Amniotic epithelial cell (primary cell): Measurements from ENCODE around the gene ZNF705A.
"Not testable (repeated sequence)": the region's sequence is repeated elsewhere in the genome, so short reads cannot be mapped to it uniquely, and the experiment has no call there.

Experiments used
- DNase-seq: peaks from one replicate; pipeline ENCODE4 v3.0.0-alpha.2; 2010; ENCODE audit warnings: low read depth

The ZNF705A gene

GRCh38 chr12:8156845-8157244 lies at the start of gene ZNF705A:
ZNF705A (plus strand) TSS chr12:8157015; CDS start chr12:8172626, 15,611 bp downstream.
- peak; percentile 57 for DNase-seq

- DNase-seq = peak; percentile 65
These were observed 47.9 kb upstream of the ZNF705A start for GRCh38 chr12:8108808-8109398.

- not testable (repeated sequence) for DNase-seq
These were observed 43.7 kb upstream of the ZNF705A start for GRCh38 chr12:8113117-8113516.

GRCh38 chr12:8120072-8120713 lies 36.6 kb upstream of the ZNF705A start:
- no peak for DNase-seq

DNA sequence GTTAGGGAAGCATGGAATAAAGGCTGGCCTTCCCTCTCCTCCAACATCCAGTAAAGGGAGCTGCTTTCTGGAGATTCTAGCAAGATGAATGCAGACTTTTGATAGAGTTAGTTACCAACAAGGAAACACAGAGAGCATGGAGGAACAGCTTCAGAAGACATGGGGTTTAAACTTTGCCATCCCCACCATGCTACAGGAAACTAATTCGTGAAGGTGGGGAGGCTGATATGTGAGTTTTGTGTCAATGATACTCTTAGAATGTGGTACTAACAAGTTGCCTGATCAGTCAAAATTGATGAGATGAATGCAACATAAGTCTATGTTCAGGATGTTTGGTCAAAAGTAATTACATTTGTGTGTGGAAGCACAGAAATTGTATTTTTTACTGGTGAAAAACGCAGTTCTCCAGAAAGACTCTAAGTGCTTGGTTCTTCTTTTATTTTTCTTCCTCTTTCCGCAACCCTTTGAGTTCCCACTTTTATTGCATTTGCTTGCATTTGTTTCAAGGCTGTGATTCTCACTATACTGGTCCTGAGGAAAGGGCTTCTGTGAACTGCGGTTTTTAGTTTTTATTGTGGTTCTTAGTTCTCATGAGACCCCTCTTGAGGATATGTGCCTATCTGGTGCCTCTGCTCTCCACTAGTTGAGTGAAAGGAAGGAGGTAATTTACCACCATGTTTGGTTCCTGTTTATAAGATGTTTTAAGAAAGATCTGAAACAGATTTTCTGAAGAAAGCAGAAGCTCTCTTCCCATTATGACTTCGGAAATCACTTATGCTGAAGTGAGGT lies 33.5 kb upstream of the ZNF705A start, which contains the start of gene CLEC4A:
CLEC4A (plus strand) TSS at position 494 of the 789 bp plus-strand sequence; CDS start at position 756, 262 bp downstream.
- DNase-seq = no peak

DNA sequence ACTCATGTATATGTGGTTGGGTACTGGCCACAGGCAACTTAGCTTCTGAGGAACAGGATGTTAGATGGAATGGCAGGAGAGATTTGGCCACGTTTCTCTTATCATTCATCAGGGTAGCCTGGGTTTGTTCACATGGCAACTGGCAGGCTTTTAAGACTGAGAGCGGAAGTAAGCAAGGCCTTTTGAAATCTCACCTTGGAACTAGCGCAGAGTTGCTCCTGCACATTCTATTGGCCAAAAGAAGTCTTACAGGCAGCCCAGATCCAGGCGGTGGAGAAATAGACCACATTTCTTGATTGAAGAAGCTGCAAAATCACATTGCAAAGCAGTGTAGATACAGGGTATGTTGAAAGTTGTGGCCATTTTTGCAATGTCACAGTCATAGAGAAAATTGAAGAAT lies 29.7 kb upstream of the ZNF705A start:
- DNase-seq = peak; percentile 63

DNA sequence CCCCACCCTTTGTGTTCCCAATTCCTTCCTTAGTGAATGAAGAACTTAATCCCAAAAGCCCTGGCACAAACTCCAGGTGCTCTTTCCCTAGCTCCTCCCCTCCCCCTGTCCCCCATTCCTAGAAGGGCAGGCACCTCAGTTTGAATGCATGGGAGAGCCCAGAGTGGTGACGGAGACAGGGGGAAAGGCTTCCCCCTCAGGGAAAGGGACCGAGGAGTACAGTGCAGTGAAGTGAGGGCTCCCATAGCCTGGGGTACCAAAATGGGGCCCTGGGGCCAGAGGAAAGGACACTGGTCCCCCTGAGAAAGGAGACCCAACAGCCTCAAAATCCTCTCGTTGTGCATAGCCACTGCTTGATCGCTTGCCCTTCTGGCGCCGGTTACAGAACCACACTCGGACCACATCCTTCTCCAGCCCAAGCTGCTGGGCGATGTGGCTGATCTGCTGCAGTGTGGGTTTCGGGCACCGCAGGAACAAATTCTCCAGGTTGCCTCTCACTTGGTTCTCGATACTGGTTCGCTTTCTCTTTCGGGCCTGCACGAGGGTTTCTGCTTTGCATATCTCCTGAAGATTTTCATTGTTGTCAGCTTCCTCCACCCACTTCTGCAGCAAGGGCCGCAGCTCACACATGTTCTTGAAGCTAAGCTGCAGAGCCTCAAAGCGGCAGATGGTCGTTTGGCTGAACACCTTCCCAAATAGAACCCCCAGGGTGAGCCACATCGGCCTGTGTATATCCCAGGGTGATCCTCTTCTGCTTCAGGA lies 23.0 kb upstream of the ZNF705A start:
- not testable (repeated sequence) for DNase-seq

DNA sequence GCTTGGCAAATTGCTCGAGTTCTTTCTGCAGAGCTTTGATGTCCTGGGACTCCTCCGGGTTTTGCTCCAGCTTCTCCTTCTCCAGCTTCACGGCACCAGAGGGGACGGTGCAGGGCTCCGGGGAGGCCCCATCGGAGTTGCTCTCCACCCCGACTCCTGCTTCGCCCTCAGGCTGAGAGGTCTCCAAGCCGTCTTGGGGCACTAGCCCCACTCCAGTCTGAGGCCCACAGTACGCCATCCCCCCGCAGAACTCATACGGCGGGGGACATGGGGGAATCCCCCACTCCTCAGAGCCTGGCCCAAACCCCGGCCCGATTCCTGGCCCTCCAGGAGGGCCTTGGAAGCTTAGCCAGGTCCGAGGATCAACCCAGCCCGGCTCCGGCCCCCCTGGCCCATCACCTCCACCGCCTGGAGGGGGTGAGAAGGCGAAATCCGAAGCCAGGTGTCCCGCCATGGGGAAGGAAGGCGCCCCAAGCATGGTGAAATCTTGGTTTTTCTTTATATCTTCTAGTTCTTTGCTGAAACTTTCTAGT lies 22.4 kb upstream of the ZNF705A start:
- not testable (repeated sequence) for DNase-seq

GRCh38 chr12:8141647-8142046 lies 15.2 kb upstream of the ZNF705A start:
- not testable (repeated sequence) for DNase-seq

GRCh38 chr12:8143261-8143660 lies 13.6 kb upstream of the ZNF705A start:
- no peak for DNase-seq

DNA sequence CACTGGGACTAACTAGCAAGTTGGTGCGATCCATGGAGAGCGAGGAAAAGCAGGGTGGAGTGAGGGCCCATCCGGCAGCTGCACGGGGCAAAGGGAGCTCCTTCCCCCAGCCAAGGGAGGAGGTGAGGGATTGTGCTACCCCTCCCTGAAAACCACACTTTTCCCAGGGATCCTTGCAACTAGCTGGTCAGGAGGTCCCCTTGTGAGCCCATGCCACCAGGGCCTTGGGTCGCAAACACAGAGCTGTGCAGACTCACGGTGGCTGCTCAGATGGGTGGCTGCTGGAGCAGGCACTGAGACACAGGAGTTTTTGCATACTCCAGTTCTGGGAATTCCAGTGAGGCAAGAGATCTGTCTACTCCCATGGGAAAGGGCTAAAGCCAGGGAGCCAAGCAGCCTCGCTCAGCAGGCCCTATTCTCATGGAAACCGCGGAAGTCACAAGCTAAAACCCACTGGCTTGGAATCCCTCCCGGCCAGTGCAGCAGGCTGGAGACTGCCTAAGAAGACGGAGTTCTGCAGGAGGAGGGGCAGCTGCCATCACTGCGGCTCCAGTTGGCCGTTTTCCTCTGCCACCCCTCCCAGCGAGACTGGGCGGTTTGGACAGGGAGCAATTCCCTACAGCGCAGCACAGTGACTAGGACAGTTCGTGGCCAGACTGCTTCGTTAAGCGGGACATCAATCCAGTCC lies 10.9 kb upstream of the ZNF705A start:
- peak; percentile 61 for DNase-seq

DNA sequence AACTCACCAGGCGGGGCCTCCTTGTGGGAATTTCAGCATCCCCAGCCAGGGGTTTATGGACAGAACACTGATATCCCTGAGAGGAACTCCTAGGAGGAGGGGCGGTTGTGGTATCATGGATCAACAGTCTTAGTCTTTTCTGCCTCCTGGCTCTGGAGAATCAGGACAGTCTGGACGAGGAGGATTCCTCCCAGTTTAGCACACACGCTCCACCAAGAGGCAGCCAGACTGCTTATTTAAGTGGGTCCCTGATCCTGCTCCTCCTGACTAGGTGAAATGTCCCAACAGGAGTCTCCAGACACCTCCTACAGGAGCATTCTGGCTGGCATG lies 10.4 kb upstream of the ZNF705A start:
- DNase-seq = no peak

DNA sequence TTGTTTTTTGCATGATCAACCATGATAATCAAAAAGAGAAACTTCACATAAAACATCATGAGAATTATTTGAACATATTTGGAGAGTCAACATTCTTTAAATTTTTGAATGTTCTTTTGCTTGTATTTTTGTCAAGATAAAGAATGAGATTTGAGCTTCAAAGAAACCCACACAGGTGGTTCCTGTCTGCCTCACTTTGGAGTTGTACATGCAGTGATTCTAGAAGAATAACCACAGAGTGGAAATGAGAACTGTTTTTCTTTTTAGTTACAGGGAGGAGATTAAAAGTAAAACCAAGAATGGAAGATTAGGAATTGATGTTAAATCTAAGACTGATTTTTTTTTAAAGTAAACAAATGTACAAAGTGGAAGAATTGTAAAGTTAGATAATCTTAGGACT lies 2.3 kb upstream of the ZNF705A start:
- DNase-seq = no peak

DNA sequence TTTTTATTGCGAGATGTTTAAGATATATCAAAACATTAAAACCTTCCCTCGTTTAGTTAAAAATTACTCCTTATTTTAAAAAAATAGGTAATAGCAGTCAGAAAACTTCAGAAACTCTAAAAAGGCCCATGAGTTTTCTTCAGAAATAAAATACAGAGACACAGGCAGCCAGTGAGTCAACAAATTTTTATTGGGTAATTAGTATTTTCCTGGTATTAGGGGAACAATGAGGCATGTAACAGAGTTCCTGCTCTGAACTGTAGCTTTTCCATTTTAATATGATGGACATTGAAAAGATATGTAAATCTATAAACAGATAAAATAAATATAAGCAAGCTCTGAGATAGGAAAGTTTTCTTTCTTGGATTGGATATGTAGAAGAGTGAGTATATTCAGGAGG lies 399 bp upstream of the ZNF705A start:
- DNase-seq = no peak

DNA sequence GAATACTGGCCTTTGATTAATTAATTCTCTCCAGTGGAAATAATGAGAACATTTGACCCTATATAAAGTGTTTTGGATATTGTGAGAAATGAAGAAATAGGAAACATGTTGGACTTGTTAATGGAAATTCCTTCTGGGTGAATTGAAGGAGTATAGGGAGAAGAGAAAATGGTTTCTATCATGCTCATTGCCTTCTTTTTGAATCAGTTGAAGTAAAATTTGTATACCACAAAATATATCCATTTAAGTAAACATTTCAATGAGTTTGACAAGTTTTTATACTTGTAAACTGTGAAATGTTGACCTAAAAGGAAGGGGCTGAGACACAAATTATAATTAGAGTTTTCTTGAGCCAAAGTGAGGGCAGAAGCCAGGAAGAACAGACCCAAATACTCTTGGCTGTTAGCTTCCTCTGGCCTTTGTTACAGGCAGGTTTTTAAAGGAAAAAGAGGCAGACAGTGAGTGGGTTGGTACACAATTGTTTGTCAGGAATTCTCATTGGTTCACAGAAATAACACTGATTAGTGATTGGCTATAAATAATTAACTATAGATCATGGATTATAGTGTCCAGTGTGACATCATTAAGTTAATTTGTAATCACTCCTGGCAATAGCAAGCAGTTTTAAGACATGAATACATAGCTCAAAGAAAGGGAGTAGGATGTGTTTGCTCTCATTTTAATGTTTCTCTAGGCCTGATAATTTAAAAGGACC lies 826 bp downstream of the ZNF705A start:
- no peak for DNase-seq

DNA sequence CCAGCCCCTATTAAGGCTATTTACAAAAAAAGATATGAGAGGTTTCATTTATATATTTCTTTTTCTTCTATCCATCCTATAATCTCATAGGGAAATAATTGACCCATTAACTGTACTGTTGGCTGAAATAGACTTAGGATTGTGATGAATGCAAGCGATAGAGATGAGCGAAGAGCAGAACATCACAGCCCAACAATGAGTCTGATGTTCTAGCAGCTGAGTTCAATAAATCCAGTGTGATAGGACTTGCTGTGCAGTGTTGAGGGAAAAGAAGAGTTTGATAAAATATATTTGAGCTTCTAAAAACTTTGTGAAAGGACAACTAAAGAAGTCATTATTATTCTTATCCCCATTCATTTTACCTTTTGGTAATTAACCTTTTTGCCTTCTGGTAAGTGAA lies 16.1 kb downstream of the ZNF705A start:
- not testable (repeated sequence) for DNase-seq

DNA sequence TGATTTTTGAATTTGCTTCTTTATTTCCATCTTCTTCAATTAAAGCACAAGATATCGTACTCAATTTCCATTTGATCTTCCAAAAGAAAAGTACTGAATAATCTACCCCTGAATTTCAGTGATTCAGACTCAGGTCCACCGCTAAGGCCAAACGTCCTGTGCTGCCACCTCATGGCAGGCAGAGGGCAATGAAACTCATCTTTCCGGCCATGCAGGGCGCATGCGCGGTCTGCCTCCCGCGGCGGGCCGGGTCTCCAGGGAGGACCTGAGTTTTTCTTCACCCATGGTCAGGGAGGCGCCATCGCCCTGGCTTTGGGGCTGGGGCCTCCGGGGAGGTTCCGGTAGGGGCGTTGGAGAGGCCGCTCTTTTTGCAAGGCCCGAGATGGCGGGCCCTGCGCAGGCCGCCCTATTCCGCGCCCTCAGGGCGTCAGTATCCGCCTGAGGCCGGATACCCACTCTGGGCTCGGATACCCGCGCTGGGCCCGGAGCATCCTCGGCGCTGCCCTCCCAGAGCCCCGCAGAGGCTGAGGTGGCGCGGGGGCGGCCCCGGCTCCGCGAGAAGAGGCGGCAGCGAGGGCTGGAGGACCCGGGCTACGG lies 23.3 kb downstream of the ZNF705A start:
- peak; percentile 15 for DNase-seq

GRCh38 chr12:8181271-8181670 lies 24.5 kb downstream of the ZNF705A start:
- not testable (repeated sequence) for DNase-seq

GRCh38 chr12:8182923-8183322 lies 26.1 kb downstream of the ZNF705A start:
- not testable (repeated sequence) for DNase-seq

- DNase-seq = not testable (repeated sequence)
These were observed 26.5 kb downstream of the ZNF705A start for GRCh38 chr12:8183346-8183745.
